GM21717 (cell line): ENCODE results near the gene KSR2.

Experiments used
- ATAC-seq: cut with Tn5 transposase; IDR thresholded peaks from one replicate; pipeline ENCODE4 v1.9.1; 2021; ENCODE audit warnings: mild to moderate bottlenecking, moderate library complexity; ENCODE audit not compliant: unreplicated experiment

The KSR2 gene

GRCh38 chr12:117472983-117473382, 495.8 kb downstream of the KSR2 start:
- ATAC-seq, result no peak

- ATAC-seq, result no peak
Observed at GRCh38 chr12:117470804-117471203, 498.0 kb downstream of the KSR2 start.

GRCh38 chr12:117469883-117470483, 498.8 kb downstream of the KSR2 start:
- no peak for ATAC-seq

- ATAC-seq, result no peak
Observed at GRCh38 chr12:117468016-117468415, 500.8 kb downstream of the KSR2 start.

- ATAC-seq, result no peak
Observed at GRCh38 chr12:117467588-117467987, 501.2 kb downstream of the KSR2 start.

- ATAC-seq, result no peak
Observed at GRCh38 chr12:117466677-117467362, 502.0 kb downstream of the KSR2 start.

- no peak for ATAC-seq
Observed at GRCh38 chr12:117461732-117462131, 507.1 kb downstream of the KSR2 start.

- no peak for ATAC-seq
Observed at GRCh38 chr12:117459229-117459628, 509.6 kb downstream of the KSR2 start.

GRCh38 chr12:117457189-117457588, 511.6 kb downstream of the KSR2 start:
- no peak for ATAC-seq

- ATAC-seq, result no peak
Observed at GRCh38 chr12:117456076-117456475, 512.7 kb downstream of the KSR2 start.

- ATAC-seq, result no peak
Observed at GRCh38 chr12:117453961-117454360, 514.8 kb downstream of the KSR2 start.

- no peak for ATAC-seq
Observed at GRCh38 chr12:117452112-117452511, 516.7 kb downstream of the KSR2 start.

GRCh38 chr12:117450209-117450608, 518.6 kb downstream of the KSR2 start:
- ATAC-seq, result no peak

GRCh38 chr12:117447665-117448366, 521.0 kb downstream of the KSR2 start:
- ATAC-seq, result no peak

GRCh38 chr12:117444781-117445180, 524.0 kb downstream of the KSR2 start:
- no peak for ATAC-seq

- ATAC-seq, result no peak
Observed at GRCh38 chr12:117441751-117442150, 527.0 kb downstream of the KSR2 start.

- no peak for ATAC-seq
Observed at GRCh38 chr12:117440384-117440783, 528.4 kb downstream of the KSR2 start.

- ATAC-seq, result no peak
Observed at GRCh38 chr12:117439531-117440001, 529.2 kb downstream of the KSR2 start.

GRCh38 chr12:117438809-117439208, 530.0 kb downstream of the KSR2 start:
- no peak for ATAC-seq

- ATAC-seq, result no peak
Observed at GRCh38 chr12:117437516-117438255, 531.1 kb downstream of the KSR2 start.

- no peak for ATAC-seq
Observed at GRCh38 chr12:117433878-117434277, 534.9 kb downstream of the KSR2 start.
